Stimulated activated naive B cell treated with anti-CD40 and anti-IgM and Interleukin-4, amounts not matched to agents 10 μg/mL and 1 μg/mL and 100 μg/mL, for 72 hours (primary cell): ENCODE measurements around the gene AK4.
"Not testable (repeated sequence)": the region's sequence is repeated elsewhere in the genome, so short reads cannot be mapped to it uniquely, and the experiment has no call there.

Source experiments
- ATAC-seq, 2 donors: fragments of 150-1000 bp; cut with Tn5 transposase; replicated peaks; 2 replicates each; pipeline ENCODE4 v1.10.0; 2021; ENCODE audit warnings: moderate library complexity in 1 of 2
- DNase-seq: peaks from one replicate; pipeline ENCODE4 v3.0.0; 2021
- H3K27ac Mint-ChIP-seq: one replicate; pipeline ENCODE4 v1.8.0; 2022; ENCODE audit warnings: mild to moderate bottlenecking, mixed read lengths
- H3K27me3 Mint-ChIP-seq, 2 donors: one replicate each; pipeline ENCODE4 v1.8.0; 2022; ENCODE audit warnings: mixed read lengths in 2 of 2
- H3K36me3 Mint-ChIP-seq, 2 donors: one replicate each; pipeline ENCODE4 v1.8.0; 2022; ENCODE audit warnings: mixed read lengths in 2 of 2, mild to moderate bottlenecking in 1 of 2
- H3K4me1 Mint-ChIP-seq, 2 donors: one replicate each; pipeline ENCODE4 v1.8.0; 2022; ENCODE audit warnings: mixed read lengths in 2 of 2, mild to moderate bottlenecking in 1 of 2
- H3K4me3 Mint-ChIP-seq, 2 donors: one replicate each; pipeline ENCODE4 v1.8.0; 2022; ENCODE audit warnings: mild to moderate bottlenecking in 2 of 2, mixed read lengths in 2 of 2, moderate library complexity in 1 of 2
- H3K9me3 Mint-ChIP-seq, 2 donors: one replicate each; pipeline ENCODE4 v1.8.0; 2022; ENCODE audit warnings: mixed read lengths in 2 of 2, mild to moderate bottlenecking in 1 of 2

The AK4 gene

GRCh38 chr1:65148178-65148547 lies at the start of gene AK4:
Gene AK4 (plus strand): TSS chr1:65148203. CDS start chr1:65148408, 205 bp downstream.
- H3K27me3 Mint-ChIP-seq, result peaks cover 41 to 48% of the 10 kb centered on the region in 2 donors
- peak within 1 kb of the TSS; percentile 82 for H3K27ac Mint-ChIP-seq
- H3K9me3 Mint-ChIP-seq, DNase-seq, H3K36me3 Mint-ChIP-seq: not testable (repeated sequence)
- ATAC-seq, result peak in 1 of 2 donors; percentile 57
- H3K4me3 Mint-ChIP-seq, result peak within 1 kb of the TSS; percentile 87 to 88
- H3K4me1 Mint-ChIP-seq, result peaks cover 9 to 11% of the 10 kb centered on the region in 2 donors

DNA sequence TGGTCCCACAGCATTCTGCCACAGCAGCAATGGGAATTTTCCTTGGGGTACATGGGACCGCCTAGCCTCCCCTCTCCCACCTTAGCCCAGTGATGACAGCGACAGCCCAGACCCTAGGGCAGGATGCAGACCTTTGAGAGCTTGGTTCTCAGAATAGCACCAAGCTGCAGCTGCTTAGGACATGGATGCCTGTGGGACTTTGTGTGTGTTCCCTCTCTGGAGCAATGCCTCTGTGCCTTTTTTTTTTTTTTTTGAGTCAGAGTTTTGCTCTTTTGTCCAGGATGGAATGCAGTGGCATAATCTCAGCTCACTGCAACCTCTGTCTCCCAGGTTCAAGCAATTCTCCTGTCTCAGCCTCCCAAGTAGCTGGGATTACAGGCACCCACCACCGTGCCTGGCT lies 44.2 kb upstream of the AK4 start:
- peaks cover 3 to 6% of the 10 kb centered on the region in 2 donors for H3K36me3 Mint-ChIP-seq

DNA sequence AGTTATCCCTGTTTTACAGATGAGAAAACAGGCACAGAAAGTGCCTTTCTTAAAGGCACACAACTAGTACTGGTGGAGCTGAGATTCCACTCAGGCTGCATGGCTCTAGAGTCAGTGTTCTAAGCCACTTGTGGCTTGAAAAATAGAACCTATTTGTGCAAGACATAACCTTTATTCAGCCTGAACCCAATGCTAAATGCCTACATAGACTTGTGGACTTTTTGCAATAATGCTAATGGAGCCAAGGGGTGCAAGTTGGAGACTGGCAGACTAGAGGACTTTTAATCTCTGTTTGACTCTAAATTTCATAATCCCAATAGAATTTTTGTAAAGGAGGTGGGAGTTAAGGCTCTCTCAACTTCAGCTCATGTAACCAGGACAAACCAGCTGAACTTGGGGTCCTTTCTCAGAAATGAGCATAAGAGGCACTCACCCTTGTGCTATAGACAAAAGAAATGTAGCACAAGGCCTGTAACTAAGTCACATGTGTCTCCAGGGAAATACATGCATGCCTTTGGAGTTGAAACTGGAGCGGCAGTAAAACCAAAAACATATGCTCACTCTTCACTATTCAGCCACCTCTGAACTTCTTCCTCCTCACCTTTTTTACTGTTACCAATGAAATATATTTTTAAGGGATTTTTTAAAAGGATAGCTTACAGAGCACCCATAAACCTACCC lies 43.0 kb upstream of the AK4 start:
- H3K36me3 Mint-ChIP-seq, result peaks cover 3% of the 10 kb centered on the region in 2 donors
- H3K4me3 Mint-ChIP-seq, result no peak overlapping the region
- peaks cover 13 to 14% of the 10 kb centered on the region in 2 donors for H3K27me3 Mint-ChIP-seq
- peaks cover 4 to 8% of the 10 kb centered on the region in 2 donors for H3K9me3 Mint-ChIP-seq
- no peak overlapping the region for H3K27ac Mint-ChIP-seq
- H3K4me1 Mint-ChIP-seq, result no peaks in the 10 kb centered on the region
- no peak for DNase-seq
- no peak for ATAC-seq

More for the DNA sequence above, 44.2 kb upstream of the AK4 start:
- Mint-ChIP-seq H3K4me3 (no peak overlapping the region), H3K9me3 (peaks cover 8 to 11% of the 10 kb centered on the region in 2 donors), H3K27me3 (peaks cover 10 to 14% of the 10 kb centered on the region in 2 donors), H3K27ac (no peak overlapping the region), H3K4me1 (no peaks in the 10 kb centered on the region)
- no peak for DNase-seq
- no peak for ATAC-seq

GRCh38 chr1:65105596-65105995 lies 42.4 kb upstream of the AK4 start:
- ATAC-seq (no peak), DNase-seq (no peak)
- H3K27me3 Mint-ChIP-seq, result peaks cover 13 to 14% of the 10 kb centered on the region in 2 donors

DNA sequence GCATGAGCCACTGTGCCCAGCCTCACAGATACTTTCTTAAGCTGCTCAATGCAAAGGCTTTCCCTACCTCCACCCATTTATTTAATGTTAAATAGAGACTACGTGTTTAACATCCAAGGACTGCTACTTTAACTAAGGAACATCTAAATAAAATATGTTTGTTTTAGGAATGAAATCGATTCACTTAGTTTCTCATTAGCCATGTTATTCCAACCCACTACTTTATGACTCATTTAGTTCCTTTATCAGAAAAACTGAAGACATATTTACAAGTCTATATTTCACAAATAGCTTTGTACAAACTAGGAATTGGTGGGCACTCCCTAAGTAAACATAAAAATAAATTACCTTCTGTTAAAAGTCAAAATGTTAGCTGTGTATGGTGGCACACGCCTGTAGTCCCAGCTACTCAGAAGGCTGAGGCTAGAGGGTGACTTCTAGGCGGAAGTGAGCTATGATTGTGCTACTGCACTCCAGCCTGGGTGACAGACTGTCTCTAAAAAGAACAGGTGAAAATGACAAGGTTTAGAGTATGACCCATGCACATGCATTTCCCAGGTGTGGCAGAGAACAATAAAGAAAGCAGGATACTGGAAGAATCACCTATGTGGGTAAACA lies 39.9 kb upstream of the AK4 start:
- no peak overlapping the region for H3K27ac Mint-ChIP-seq
- H3K36me3 Mint-ChIP-seq, result peaks cover 2 to 3% of the 10 kb centered on the region in 2 donors
- no peak overlapping the region for H3K4me3 Mint-ChIP-seq
- peaks cover 7 to 12% of the 10 kb centered on the region in 2 donors for H3K9me3 Mint-ChIP-seq
- DNase-seq (no peak), ATAC-seq (no peak)
- no peaks in the 10 kb centered on the region for H3K4me1 Mint-ChIP-seq
- peaks cover 20 to 25% of the 10 kb centered on the region in 2 donors for H3K27me3 Mint-ChIP-seq

More at GRCh38 chr1:65105596-65105995, 42.4 kb upstream of the AK4 start:
- Mint-ChIP-seq H3K27ac (no peak overlapping the region), H3K9me3 (peaks cover 6 to 8% of the 10 kb centered on the region in 2 donors), H3K36me3 (peaks cover 3% of the 10 kb centered on the region in 2 donors), H3K4me1 (no peaks in the 10 kb centered on the region), H3K4me3 (no peak overlapping the region)

DNA sequence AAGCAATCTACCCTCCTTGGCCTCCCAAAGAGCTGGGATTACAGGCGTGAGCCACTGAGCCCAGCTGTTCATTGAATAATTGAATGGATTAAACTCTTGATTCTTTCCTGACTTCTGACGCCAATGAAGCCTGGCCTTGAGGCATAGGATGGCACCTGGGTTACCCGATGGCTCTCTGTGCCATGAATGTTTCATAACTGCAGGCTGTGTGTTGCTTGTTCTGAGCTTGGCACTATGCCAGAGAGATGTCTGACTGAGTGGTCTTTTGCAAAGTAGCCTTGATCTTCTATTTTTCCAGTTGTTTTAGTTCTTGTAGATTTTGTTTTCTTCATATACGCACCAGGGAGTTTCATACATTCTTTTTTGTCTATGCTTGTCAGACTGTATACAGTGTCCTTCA lies 38.5 kb upstream of the AK4 start:
- DNase-seq (no peak), ATAC-seq (no peak)
- Mint-ChIP-seq H3K4me3 (no peak overlapping the region), H3K27me3 (peaks cover 20 to 25% of the 10 kb centered on the region in 2 donors), H3K27ac (no peak overlapping the region), H3K36me3 (peaks cover 2 to 3% of the 10 kb centered on the region in 2 donors), H3K9me3 (peaks cover 7 to 12% of the 10 kb centered on the region in 2 donors), H3K4me1 (no peaks in the 10 kb centered on the region)

DNA sequence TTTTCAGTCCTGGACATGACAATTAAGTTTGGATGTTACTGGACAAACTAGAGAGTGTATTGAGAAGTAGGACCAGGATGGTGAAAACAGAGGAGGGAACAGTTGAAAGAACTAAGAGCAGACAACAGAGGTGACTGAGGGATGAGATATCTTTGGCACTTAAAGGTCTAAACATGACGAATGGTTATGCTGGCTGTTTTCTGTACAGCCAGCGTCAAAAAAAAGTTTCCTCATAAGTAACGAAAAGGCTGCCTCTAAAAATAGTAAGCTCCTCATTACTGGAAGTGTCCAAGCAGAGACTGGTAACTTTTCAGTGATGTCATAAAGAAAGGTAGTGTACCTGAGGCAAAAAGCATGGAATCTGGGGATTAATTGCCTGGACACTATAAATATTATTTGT lies 35.2 kb upstream of the AK4 start:
- no peaks in the 10 kb centered on the region for H3K4me1 Mint-ChIP-seq
- DNase-seq, result no peak
- H3K36me3 Mint-ChIP-seq, result peaks cover 2 to 3% of the 10 kb centered on the region in 2 donors
- no peak overlapping the region for H3K27ac Mint-ChIP-seq
- H3K9me3 Mint-ChIP-seq, result peaks cover 7 to 12% of the 10 kb centered on the region in 2 donors
- H3K4me3 Mint-ChIP-seq, result no peak overlapping the region
- ATAC-seq, result no peak
- H3K27me3 Mint-ChIP-seq, result peaks cover 11 to 15% of the 10 kb centered on the region in 2 donors

- Mint-ChIP-seq H3K27me3 (peaks cover 15% of the 10 kb centered on the region in 2 donors), H3K9me3 (peaks cover 7 to 12% of the 10 kb centered on the region in 2 donors), H3K27ac (no peak overlapping the region), H3K4me3 (no peak overlapping the region), H3K4me1 (no peaks in the 10 kb centered on the region), H3K36me3 (peaks cover 2 to 3% of the 10 kb centered on the region in 2 donors)
- no peak for DNase-seq
- ATAC-seq, result no peak
These were observed 34.7 kb upstream of the AK4 start for GRCh38 chr1:65113298-65113697.

DNA sequence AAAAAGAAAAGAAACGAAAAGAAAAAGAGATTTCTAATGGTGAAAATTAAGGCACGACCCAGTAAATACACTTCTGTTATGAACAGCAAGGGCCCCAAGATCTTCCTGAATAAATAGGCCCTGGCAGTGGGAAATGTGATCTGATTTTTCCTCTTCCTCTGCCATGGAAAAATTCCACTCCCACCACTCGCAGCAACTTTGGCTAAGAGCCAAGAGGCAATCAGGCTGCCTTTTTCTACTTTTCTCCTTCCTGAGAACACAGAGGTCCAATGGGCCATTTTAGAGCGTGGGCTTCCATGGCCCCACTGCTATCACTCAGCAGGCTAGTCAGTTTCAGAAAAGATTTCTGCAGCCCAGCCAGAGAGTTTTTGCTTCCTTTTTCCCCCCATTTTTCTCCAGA lies 33.7 kb upstream of the AK4 start:
- no peak for ATAC-seq
- Mint-ChIP-seq H3K27ac (no peak overlapping the region), H3K4me3 (no peak overlapping the region), H3K27me3 (peaks cover 15 to 16% of the 10 kb centered on the region in 2 donors), H3K4me1 (no peaks in the 10 kb centered on the region), H3K36me3 (peaks cover 2 to 3% of the 10 kb centered on the region in 2 donors), H3K9me3 (peaks cover 7 to 12% of the 10 kb centered on the region in 2 donors)
- no peak for DNase-seq

- H3K4me3 Mint-ChIP-seq, result no peak overlapping the region
- no peak overlapping the region for H3K27ac Mint-ChIP-seq
- H3K27me3 Mint-ChIP-seq, result peaks cover under 1 to 25% of the 10 kb centered on the region in 2 donors
These were observed 28.1 kb upstream of the AK4 start for GRCh38 chr1:65119951-65120350.

GRCh38 chr1:65129104-65129503 lies 18.9 kb upstream of the AK4 start:
- H3K36me3 Mint-ChIP-seq, H3K9me3 Mint-ChIP-seq, H3K4me1 Mint-ChIP-seq, ATAC-seq, H3K4me3 Mint-ChIP-seq, DNase-seq, H3K27ac Mint-ChIP-seq: not testable (repeated sequence)
- peaks cover 16 to 26% of the 10 kb centered on the region in 2 donors for H3K27me3 Mint-ChIP-seq

More at GRCh38 chr1:65119951-65120350, 28.1 kb upstream of the AK4 start:
- no peaks in the 10 kb centered on the region for H3K9me3 Mint-ChIP-seq
- DNase-seq (no peak), ATAC-seq (no peak)
- no peaks in the 10 kb centered on the region for H3K4me1 Mint-ChIP-seq
- no peaks in the 10 kb centered on the region for H3K36me3 Mint-ChIP-seq

DNA sequence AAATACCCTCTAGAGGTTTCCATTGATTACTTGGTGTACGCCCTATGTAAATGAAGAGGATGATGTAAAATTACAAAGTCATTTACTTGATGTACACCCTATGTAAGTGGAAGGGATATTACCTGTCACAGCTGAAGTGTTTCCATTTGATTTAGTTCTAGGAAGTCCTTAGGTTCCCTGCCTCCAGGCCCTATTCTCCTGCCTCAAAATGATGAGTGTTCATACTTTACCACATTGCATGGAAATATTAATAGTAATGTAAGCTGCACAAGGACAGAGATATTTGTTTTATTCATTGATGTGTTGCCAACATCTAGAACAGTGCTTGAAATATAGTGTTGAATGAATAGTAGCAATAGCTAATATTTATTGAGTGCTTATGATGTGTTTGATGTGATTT lies 9.5 kb upstream of the AK4 start:
- no peak overlapping the region for H3K4me3 Mint-ChIP-seq

GRCh38 chr1:65139793-65140192 lies 8.2 kb upstream of the AK4 start:
- H3K27me3 Mint-ChIP-seq, result peaks cover 6 to 27% of the 10 kb centered on the region in 2 donors
- not testable (repeated sequence) for H3K4me1 Mint-ChIP-seq, ATAC-seq, H3K4me3 Mint-ChIP-seq, H3K36me3 Mint-ChIP-seq, DNase-seq, H3K27ac Mint-ChIP-seq, H3K9me3 Mint-ChIP-seq

More for the DNA sequence above, 9.5 kb upstream of the AK4 start:
- DNase-seq (no peak), ATAC-seq (no peak)
- Mint-ChIP-seq H3K9me3 (peaks cover 0 to 2% of the 10 kb centered on the region in 2 donors), H3K27me3 (peaks cover 6 to 22% of the 10 kb centered on the region in 2 donors), H3K4me1 (no peaks in the 10 kb centered on the region), H3K36me3 (peaks cover 0 to 2% of the 10 kb centered on the region in 2 donors), H3K27ac (no peak overlapping the region)

DNA sequence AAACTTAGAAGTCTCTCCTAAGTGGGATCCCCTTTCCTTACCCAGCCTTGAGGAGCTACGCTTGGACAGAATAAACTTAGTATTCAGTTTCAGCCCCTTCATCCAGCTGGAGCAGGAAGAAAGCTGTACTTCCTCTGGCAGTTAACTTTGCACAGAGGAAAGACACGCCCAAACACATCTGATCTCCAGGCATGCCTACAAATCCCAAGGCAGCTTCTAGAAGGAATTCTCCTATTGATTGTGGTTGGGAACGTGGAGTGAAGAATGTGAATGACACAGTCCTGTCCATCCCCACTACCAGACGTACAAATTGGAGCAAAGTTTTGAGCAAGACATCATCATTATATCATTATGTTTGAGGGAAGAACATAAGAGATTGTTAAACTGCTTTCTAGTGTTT lies 6.6 kb upstream of the AK4 start:
- Mint-ChIP-seq H3K27me3 (peaks cover 18 to 40% of the 10 kb centered on the region in 2 donors), H3K4me1 (peaks cover 0 to 2% of the 10 kb centered on the region in 2 donors), H3K36me3 (peaks cover 0 to 2% of the 10 kb centered on the region in 2 donors), H3K27ac (no peak overlapping the region), H3K4me3 (no peak overlapping the region), H3K9me3 (peaks cover 0 to 2% of the 10 kb centered on the region in 2 donors)
- DNase-seq (no peak), ATAC-seq (no peak)

DNA sequence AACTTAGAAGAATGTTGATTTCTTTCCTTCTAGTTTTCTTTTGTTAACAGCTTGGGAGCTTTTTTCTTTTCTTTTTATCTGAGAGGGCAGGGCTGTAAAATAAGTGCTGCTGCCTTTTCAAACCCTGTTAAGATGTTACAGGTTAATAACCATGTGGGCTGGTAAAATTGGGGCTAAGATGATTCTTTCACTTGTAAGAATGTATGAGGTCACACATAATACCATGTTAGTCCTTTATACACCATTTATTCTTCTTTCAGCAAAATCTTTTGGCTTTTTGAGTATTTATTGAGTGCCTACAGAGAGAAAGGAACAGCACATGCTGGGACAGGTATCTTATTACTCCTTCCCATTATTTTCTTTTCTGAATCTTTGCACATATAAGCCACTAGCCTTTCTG lies 6.1 kb upstream of the AK4 start:
- Mint-ChIP-seq H3K27ac (no peak overlapping the region), H3K9me3 (peaks cover 0 to 2% of the 10 kb centered on the region in 2 donors), H3K4me3 (no peak overlapping the region), H3K4me1 (peaks cover 0 to 2% of the 10 kb centered on the region in 2 donors), H3K36me3 (peaks cover 0 to 2% of the 10 kb centered on the region in 2 donors), H3K27me3 (peaks cover 23 to 45% of the 10 kb centered on the region in 2 donors)
- DNase-seq (no peak), ATAC-seq (no peak)
